Aorta (tissue), 5 donors: ENCODE measurements around the gene METRNL. TPM values are rescaled to one million over a fixed set of nuclear protein-coding genes. Genes with fewer than 3 reads are reported as not detected.
A peak's percentile ranks its signal among the peaks of the same experiment; 100 is the strongest.

ENCODE experiments used
- ATAC-seq: fragments of 200-7000 bp; cut with Tn5 transposase; one replicate; pipeline ENCODE4 v1.9.1; 2022; ENCODE audit warnings: moderate library complexity; ENCODE audit not compliant: low FRiP score
- DNase-seq, 2 donors: peaks; one replicate each; pipeline ENCODE4 v3.0.0-alpha.2; 2020
- H3K27ac ChIP-seq, 2 donors: one replicate each; pipeline ENCODE4 v1.5.1; 2013; ENCODE audit warnings: low read length in 2 of 2, mild to moderate bottlenecking in 2 of 2, moderate library complexity in 2 of 2, control low read depth in 1 of 2, inconsistent platforms in 1 of 2, low read depth in 1 of 2
- H3K27me3 ChIP-seq, 2 donors: one replicate each; pipeline ENCODE4 v1.6.1; 2013; ENCODE audit warnings: control low read depth in 1 of 2, low read length in 1 of 2, mild to moderate bottlenecking in 1 of 2, moderate library complexity in 1 of 2; ENCODE audit not compliant: insufficient read depth in 2 of 2, control insufficient read depth in 1 of 2
- H3K36me3 ChIP-seq, 2 donors: one replicate each; pipeline ENCODE4 v1.6.1; 2013; ENCODE audit warnings: control low read depth in 1 of 2, low read length in 1 of 2, mild to moderate bottlenecking in 1 of 2; ENCODE audit not compliant: insufficient read depth in 2 of 2, control insufficient read depth in 1 of 2
- H3K4me1 ChIP-seq, 2 donors: one replicate each; pipeline ENCODE4 v1.6.1; 2013; ENCODE audit warnings: low read length in 2 of 2, control low read depth in 1 of 2, mild to moderate bottlenecking in 1 of 2, moderate library complexity in 1 of 2; ENCODE audit not compliant: insufficient read depth in 2 of 2, control insufficient read depth in 1 of 2
- H3K4me3 ChIP-seq, 2 donors: one replicate each; pipeline ENCODE4 v1.5.1; 2013; ENCODE audit warnings: low read length in 2 of 2, control low read depth in 1 of 2, mild to moderate bottlenecking in 1 of 2
- H3K9me3 ChIP-seq: one replicate; pipeline ENCODE4 v1.6.1; 2013; ENCODE audit warnings: mild to moderate bottlenecking, low read length; ENCODE audit not compliant: control insufficient read depth
- WGBS, 2 donors: extraction: QIAGEN DNeasy Blood & Tissue Kit; methylation state at CpG; one replicate each; pipeline ENCODE4 v1.1.7; 2013; 5-methylcytosine and 5-hydroxymethylcytosine counted together
- intact Hi-C, 2 donors: fragments of 100-400 bp; cut with DNase I; formaldehyde crosslinking; loops; one replicate each; pipeline versions ENCODE4 v1.14.2 to v1.15.0; 2022
- polyA plus RNA-seq, 2 donors: library from polyadenylated mRNA; stranded (reverse); fragments of 200-250 nt; gene quantifications; one replicate each; pipeline ENCODE4 v1.2.3, GENCODE V29; 2013
- total RNA-seq, 2 donors: library from RNA; stranded (reverse); fragmentation: NEBNext Ultra II Directional; extraction: Animal tissue kit (Norgen Biotek cat#: 25700); gene quantifications; one replicate each; pipeline ENCODE4 v1.2.1, GENCODE V29; 2021
- donor health status: healthy with polysubstance abuse.
- donor health status: Bipolar disorder and iron deficiency.
- donor health status: DM: no; HTN: no; CAD: no.
- donor health status: DM: no; HTN: no; CAD: no.
- donor health status: DM: yes; HTN: yes; CAD: no.

The METRNL gene
- total and polyA plus RNA-seq, 4 donors, result 35.3 to 176 (median 104) TPM

DNA sequence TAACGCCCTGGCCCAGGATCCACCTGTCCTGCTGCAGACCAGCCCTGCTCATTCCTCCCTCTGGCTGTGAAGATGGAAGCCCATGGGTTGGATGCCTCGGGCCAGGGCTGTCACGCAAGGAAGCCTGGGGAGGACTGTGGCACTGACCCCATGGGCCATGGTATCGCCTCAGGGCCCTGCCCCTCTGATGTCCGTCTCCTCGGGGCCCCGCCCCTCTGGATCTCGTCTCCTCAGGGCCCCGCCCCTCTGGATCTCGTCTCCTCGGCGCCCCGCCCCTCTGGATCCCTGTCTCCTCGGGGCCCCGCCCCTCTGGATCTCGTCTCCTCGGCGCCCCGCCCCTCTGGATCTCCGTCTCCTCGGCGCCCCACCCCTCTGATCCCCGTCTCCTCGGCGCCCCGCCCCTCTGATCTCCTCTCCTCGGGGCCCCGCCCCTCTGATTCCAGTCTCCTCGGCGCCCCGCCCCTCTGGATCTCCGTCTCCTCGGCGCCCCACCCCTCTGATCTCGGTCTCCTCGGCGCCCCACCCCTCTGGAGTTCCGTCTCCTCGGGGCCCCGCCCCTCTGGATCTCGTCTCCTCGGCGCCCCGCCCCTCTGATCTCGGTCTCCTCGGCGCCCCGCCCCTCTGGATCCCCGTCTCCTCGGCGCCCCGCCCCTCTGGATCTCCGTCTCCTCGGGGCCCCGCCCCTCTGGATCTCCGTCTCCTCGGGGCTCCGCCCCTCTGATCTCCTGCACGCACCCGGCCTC, 24.0 kb downstream of the METRNL start:
- peaks cover 0 to 2% of the 10 kb centered on the region in 2 donors for H3K4me1 ChIP-seq

DNA sequence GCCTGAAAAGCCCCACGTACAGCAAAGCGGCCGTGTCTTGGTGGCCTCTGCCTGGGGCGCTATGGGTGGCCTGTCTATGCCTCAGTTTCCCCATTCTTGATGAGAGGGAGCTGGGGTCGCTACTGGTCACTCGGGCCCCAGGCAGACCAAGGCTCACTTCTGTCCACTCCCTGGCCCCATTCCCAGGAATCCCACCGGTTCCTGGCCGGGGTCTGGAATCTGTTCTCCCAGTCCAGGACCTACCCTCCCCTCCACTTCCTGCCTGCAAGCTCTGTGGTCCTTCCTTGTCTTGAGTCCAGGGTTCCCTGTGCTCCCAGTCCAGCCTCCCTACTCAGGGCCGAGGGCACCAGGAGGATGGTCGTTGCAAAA, 24.5 kb downstream of the METRNL start:
- H3K4me3 ChIP-seq, result no peak overlapping the region
- DNase-seq (no peak), ATAC-seq (no peak)
- no peaks in the 10 kb centered on the region for H3K9me3 ChIP-seq
- H3K36me3 ChIP-seq, result no peaks in the 10 kb centered on the region
- peaks cover 0 to 2% of the 10 kb centered on the region in 2 donors for H3K4me1 ChIP-seq
- H3K27ac ChIP-seq, result no peak overlapping the region
- H3K27me3 ChIP-seq, result no peaks in the 10 kb centered on the region
- intact Hi-C loops, result no loop called here
- WGBS, 2 donors, result 57 to 78% methylated on average over 10 of the region's 10 CpGs

More for the DNA sequence above, 24.0 kb downstream of the METRNL start:
- Histone ChIP-seq H3K27ac (no peak overlapping the region), H3K4me3 (no peak overlapping the region), H3K9me3 (no peaks in the 10 kb centered on the region), H3K36me3 (no peaks in the 10 kb centered on the region), H3K27me3 (no peaks in the 10 kb centered on the region)
- intact Hi-C loops, result no loop called here
- WGBS, 2 donors, result 49 to 81% methylated on average over 44 to 59 of the region's 60 CpGs
- DNase-seq (peak in 1 of 2 donors; percentile 90), ATAC-seq (no peak)

DNA sequence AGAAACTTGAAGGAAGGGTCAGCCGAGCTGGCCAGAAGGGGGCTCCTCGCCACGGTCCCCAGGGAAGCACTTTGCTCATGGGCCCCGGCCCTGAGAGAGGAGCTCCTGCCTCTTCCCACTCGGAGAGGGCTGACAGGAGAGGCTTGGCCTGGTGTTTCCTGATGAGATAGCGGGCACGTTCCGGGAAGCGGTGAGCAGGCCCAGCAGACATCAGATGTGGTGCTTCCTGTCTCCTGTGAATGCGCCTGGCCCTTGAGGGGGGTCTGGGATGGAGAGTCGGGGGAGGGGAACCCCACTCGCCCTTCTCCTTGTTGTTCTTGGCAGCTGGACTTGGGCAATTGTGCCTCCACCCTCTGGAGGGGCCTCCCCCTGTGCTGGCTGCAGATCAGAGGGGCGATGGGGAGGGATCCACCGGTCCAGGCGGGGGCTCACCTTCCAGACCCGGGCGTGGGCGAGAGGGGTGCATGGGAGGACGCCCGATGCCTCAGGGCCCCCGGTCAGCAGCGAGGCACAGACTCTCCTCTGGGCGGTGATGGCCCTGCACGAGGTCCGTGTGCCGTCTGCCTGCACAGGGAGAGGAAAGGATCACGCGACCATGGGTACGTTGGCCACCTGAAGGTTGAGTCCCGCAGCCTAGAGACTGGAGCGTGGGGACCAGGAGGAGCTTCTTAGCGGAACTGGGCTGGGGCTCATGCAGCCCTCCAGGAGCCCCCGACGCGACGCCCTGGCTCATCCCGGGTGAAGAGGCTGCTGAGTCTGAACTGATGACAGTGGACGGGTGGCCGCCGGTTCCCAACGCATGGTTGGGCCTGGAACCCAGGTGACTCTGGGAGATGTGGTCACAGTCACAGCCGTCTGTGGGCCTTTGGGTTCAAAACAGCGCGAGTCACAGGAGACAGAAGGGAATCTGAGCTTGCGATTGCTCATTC, 25.4 kb downstream of the METRNL start:
- Histone ChIP-seq H3K4me1 (peaks cover 0 to 2% of the 10 kb centered on the region in 2 donors), H3K27ac (peak overlapping the region in 1 of 2 donors; percentile 52), H3K4me3 (no peak overlapping the region), H3K27me3 (no peaks in the 10 kb centered on the region), H3K36me3 (no peaks in the 10 kb centered on the region), H3K9me3 (no peaks in the 10 kb centered on the region)
- DNase-seq (no peak), ATAC-seq (no peak)
- intact Hi-C loops, result no loop called here
- WGBS, 2 donors, result 77 to 78% methylated on average over 43 to 45 of the region's 45 CpGs

DNA sequence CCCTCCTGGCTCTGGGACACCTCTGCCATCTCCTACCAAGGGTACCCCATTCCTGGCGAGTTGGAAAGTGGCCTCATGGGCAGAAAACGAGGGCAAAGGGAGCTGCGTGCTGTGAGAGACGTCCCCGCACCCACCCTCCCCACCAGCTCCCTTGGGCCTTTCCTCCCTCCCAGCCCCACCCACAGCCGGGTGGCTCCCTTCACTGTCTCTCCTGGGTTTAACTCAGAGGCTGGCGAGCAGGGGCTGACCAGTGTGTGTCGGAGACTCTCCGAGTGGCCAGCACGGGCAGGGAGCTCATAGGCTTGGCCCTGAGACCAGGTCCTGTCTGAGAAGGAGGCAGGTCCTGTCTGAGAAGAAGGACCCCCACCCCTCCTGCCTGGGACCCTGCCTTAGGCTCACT, 26.1 kb downstream of the METRNL start:
- 15 to 16% methylated on average over 9 to 10 of the region's 10 CpGs for WGBS, 2 donors
- intact Hi-C loops, result no loop called here
- ATAC-seq (no peak), DNase-seq (no peak)
- Histone ChIP-seq H3K27ac (peak overlapping the region; percentile 51 to 58), H3K36me3 (no peaks in the 10 kb centered on the region), H3K9me3 (no peaks in the 10 kb centered on the region), H3K4me3 (no peak overlapping the region), H3K27me3 (no peaks in the 10 kb centered on the region), H3K4me1 (peaks cover 0 to 2% of the 10 kb centered on the region in 2 donors)

DNA sequence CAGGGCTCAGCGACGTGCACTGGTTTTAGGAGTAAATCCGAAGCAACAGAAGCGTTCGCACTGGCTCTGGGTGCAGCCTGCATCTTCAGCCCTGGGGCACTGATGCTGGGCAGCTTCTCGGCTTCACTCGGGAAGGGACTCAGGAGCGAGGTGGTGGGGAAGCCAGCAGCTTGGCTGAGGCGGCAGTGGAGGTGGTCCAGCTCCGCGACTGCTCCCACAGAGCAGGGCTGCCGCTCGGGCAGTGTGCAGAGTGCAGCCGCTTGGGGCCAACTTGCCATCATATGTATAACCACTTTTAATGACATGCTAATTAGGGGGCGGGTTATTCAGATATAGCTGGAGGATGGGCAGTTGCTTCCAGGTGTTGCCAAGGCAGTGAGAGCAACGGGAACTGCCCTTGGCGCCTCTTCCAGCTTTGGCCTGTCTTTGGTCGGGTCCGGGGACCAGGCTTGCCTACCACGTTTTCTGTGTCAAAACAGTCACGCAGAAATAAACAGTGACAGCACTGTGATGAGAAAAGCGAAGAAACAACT, 26.7 kb downstream of the METRNL start:
- peaks cover 0 to 2% of the 10 kb centered on the region in 2 donors for H3K4me1 ChIP-seq
- H3K36me3 ChIP-seq, result no peaks in the 10 kb centered on the region
- H3K4me3 ChIP-seq, result no peak overlapping the region
- H3K9me3 ChIP-seq, result no peaks in the 10 kb centered on the region
- intact Hi-C loops, result no loop called here
- WGBS, 2 donors, result 16 to 20% methylated on average over 22 of the region's 22 CpGs
- ATAC-seq (no peak), DNase-seq (no peak)
- no peaks in the 10 kb centered on the region for H3K27me3 ChIP-seq
- H3K27ac ChIP-seq, result peak overlapping the region in 1 of 2 donors; percentile 26

DNA sequence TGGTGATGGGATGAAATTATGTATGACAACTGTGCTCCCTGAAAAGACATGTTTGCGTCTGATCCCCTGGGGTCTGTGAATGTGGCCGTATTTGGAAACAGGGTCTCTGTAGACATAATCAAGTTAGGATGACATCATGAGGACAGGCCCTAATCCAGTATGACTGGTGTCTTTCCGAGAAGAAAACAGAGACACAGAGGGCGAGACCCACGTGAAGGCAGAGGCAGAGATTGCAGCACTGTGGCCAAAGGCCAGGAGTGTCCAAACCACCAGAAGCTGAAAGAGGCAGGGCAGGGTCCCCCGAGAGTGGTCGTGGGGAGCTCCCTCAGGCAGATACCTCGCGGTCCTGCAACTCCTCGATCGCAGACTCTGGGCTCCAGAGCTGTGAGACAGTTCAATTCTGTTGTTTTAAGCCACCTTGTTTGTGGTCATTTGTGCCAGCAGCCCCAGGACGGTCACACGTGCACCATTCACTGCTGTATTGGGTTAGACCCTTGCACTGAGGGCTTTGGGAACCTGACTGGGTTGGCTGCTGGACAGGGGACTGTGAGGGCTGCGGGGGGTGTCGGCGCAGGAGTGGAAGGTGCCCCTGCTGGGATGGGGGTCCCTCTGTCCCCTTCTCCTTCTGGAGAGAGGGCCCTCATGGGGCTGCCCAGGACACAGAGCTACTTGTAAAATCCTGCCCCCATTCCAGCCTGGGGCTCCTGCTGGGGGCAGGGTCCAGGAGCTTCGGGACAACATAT, 27.7 kb downstream of the METRNL start:
- ATAC-seq, result no peak
- Histone ChIP-seq H3K4me3 (no peak overlapping the region), H3K27me3 (no peaks in the 10 kb centered on the region), H3K4me1 (peaks cover 0 to under 1% of the 10 kb centered on the region in 2 donors), H3K9me3 (no peaks in the 10 kb centered on the region), H3K27ac (no peak overlapping the region), H3K36me3 (no peaks in the 10 kb centered on the region)
- WGBS, 2 donors, result 49 to 56% methylated on average over 17 of the region's 17 CpGs
- intact Hi-C loops, result no loop called here
- DNase-seq, result peak in 1 of 2 donors; percentile 66

DNA sequence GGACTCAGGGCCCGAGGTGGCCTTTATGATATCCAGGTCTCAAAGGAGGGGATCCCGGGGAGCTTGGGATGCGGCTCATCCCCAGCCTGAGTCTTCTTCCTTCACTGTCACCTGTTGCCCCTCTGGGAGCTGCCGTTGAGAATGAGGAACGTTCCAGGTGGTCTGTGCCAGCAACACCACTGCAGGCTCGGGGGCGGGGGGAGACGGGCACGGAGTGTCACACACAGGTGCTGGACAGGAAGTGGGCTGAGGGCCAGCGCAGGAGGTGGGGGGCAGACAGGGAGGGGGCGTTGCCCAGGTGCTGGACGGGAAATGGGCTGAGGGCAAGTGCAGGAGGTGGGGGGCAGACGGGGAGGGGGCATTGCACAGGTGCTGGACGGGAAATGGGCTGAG, 28.2 kb downstream of the METRNL start:
- intact Hi-C loops, result no loop called here
- ATAC-seq (no peak), DNase-seq (no peak)
- Histone ChIP-seq H3K4me3 (no peak overlapping the region), H3K4me1 (no peaks in the 10 kb centered on the region), H3K9me3 (no peaks in the 10 kb centered on the region), H3K36me3 (no peaks in the 10 kb centered on the region), H3K27ac (no peak overlapping the region), H3K27me3 (no peaks in the 10 kb centered on the region)
- WGBS, 2 donors, result 53 to 57% methylated on average over 14 of the region's 14 CpGs

DNA sequence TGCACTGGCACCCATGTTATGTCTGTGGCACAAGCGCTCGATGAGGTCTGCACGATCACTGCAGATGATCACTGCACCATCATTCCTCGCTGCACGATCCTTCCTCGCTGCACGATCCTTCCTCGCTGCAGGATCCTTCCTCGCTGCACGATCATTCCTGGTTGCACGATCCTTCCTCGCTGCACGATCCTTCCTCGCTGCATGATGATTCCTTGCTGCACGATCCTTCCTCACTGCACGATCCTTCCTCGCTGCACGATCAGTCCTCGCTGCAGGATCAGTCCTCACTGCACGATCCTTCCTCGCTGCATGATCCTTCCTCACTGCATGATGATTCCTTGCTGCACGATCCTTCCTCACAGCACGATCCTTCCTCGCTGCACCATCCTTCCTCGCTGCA, 29.3 kb downstream of the METRNL start:
- H3K36me3 ChIP-seq, result no peaks in the 10 kb centered on the region
- intact Hi-C loops, result no loop called here
- no peaks in the 10 kb centered on the region for H3K27me3 ChIP-seq
- ATAC-seq (no peak), DNase-seq (no peak)
- no peaks in the 10 kb centered on the region for H3K9me3 ChIP-seq
- H3K27ac ChIP-seq, result no peak overlapping the region
- 94 to 95% methylated on average over 25 of the region's 25 CpGs for WGBS, 2 donors
- no peaks in the 10 kb centered on the region for H3K4me1 ChIP-seq
- no peak overlapping the region for H3K4me3 ChIP-seq
